HepG2 (cell line): Measurements from ENCODE around the gene OR4S2. TPM values are rescaled to one million over a fixed set of nuclear protein-coding genes. Genes with fewer than 3 reads are reported as not detected.

ENCODE experiments used
- ATAC-seq: fragments of 200-7000 bp; cut with Tn5 transposase; 3 replicates; pipeline ENCODE4 v1.9.1; 2020; ENCODE audit warnings: mild to moderate bottlenecking, moderate library complexity
- BruUV-seq: library from RNA; stranded (reverse); fragments of 400-500 nt; replicated peaks from 2 replicates; lab custom pipeline; 2021; lab: Mats Ljungman, UMichigan
- CTCF ChIA-PET: fragments of 300-600 bp; formaldehyde crosslinking; extraction: SDS; loops from one replicate; lab custom pipeline; 2021; ENCODE audit warnings: low total read pairs, inconsistent platforms, low intra/inter-chr PET ratio; lab: Yijun Ruan, JAX
- POLR2A ChIA-PET: fragments of 350-600 bp; sonication (Branson Sonifier 250); formaldehyde crosslinking; loops from one replicate; lab custom pipeline; 2020; ENCODE audit warnings: antibody characterized with exemption, inconsistent platforms; lab: Yijun Ruan, JAX
- DNase-seq: peaks from one replicate; pipeline ENCODE4 v3.0.0-alpha.2; 2015; ENCODE audit warnings: low spot score
- FAIRE-seq: peaks from 3 replicates; lab custom pipeline; 2011; peaks lifted over from hg19 to GRCh38; lab: Jason Lieb, UNC
- H2AFZ ChIP-seq: one replicate; pipeline ENCODE4 v1.6.1; 2011; ENCODE audit warnings: low read length, inconsistent platforms
- H3K27ac ChIP-seq: fragments of 300-600 bp; 3 replicates; pipeline ENCODE4 v1.8.0; 2011; ENCODE audit warnings: mixed run types, mild to moderate bottlenecking, mixed read lengths, low read length, inconsistent platforms; ENCODE audit not compliant: insufficient read depth; ENCODE audit errors: extremely low read length
- H3K27me3 ChIP-seq, 2 experiments: fragments of 200-600 bp in 1 of 2; 2 replicates in 1 of 2; 3 replicates in 1 of 2; pipeline versions ENCODE4 v1.6.0 to v1.8.0; 2011; ENCODE audit warnings: low read length in 2 of 2, mild to moderate bottlenecking in 2 of 2, moderate library complexity in 2 of 2, inconsistent platforms in 1 of 2; ENCODE audit not compliant: insufficient read depth in 2 of 2, control insufficient read depth in 1 of 2
- H3K36me3 ChIP-seq, 2 experiments: fragments of 200-600 bp in 1 of 2; replicated peaks in 1 of 2; 2 replicates in 1 of 2; 3 replicates in 1 of 2; pipeline versions ENCODE4 v1.5.1 to v1.8.0; 2011; ENCODE audit warnings: low read length in 2 of 2, inconsistent platforms in 1 of 2; ENCODE audit not compliant: insufficient read depth in 2 of 2, control insufficient read depth in 1 of 2
- H3K4me1 ChIP-seq: 2 replicates; pipeline ENCODE4 v1.5.1; 2012; ENCODE audit warnings: low read length, inconsistent platforms; ENCODE audit not compliant: insufficient read depth
- H3K4me2 ChIP-seq: 2 replicates; pipeline ENCODE4 v1.6.0; 2011; ENCODE audit warnings: low read depth, low read length, inconsistent platforms
- H3K4me3 ChIP-seq, 3 experiments: fragments of 200-600 bp in 1 of 3; sonication (generic), shearing (Covaris generic) in 1 of 3; replicated peaks in 1 of 3; 2 replicates each; pipeline ENCODE4 v1.5.1; 2011 to 2016; ENCODE audit warnings: low read length in 3 of 3, inconsistent platforms in 2 of 3, low read depth in 2 of 3, mild to moderate bottlenecking in 2 of 3, control low read depth in 1 of 3, mixed read lengths in 1 of 3; ENCODE audit not compliant: insufficient read depth in 1 of 3
- H3K79me2 ChIP-seq: one replicate; pipeline ENCODE4 v1.6.1; 2011; ENCODE audit warnings: low read length, inconsistent platforms; ENCODE audit not compliant: insufficient read depth
- H3K9ac ChIP-seq: 2 replicates; pipeline ENCODE4 v1.6.0; 2011; ENCODE audit warnings: mild to moderate bottlenecking, low read depth, low read length, inconsistent platforms; ENCODE audit not compliant: insufficient read depth
- H3K9me3 ChIP-seq: 2 replicates; pipeline ENCODE4 v1.5.1; 2012; ENCODE audit warnings: mild to moderate bottlenecking, low read length
- H4K20me1 ChIP-seq: 2 replicates; pipeline ENCODE4 v1.6.0; 2011; ENCODE audit warnings: inconsistent platforms, mild to moderate bottlenecking, low read length, moderate library complexity; ENCODE audit not compliant: insufficient read depth
- CEBPB ChIP-seq: IDR thresholded peaks from 2 replicates; pipeline ENCODE4 v1.6.1; 2011; ENCODE audit warnings: low read depth, low read length, improper control_type of control experiment, borderline replicate concordance
- GABPA ChIP-seq, 2 experiments: IDR thresholded peaks; 2 replicates each; pipeline ENCODE4 v1.6.1; 2011 to 2016; ENCODE audit warnings: low read depth in 2 of 2, low read length in 1 of 2, missing biosample characterization in 1 of 2, missing genetic modification characterization in 1 of 2
- HES4 ChIP-seq: sonication (generic); formaldehyde crosslinking; IDR thresholded peaks from 2 replicates; pipeline ENCODE4 v1.9.0; 2021; ENCODE audit warnings: mild to moderate bottlenecking, missing genetic modification reagents, borderline replicate concordance
- HNRNPUL1 ChIP-seq: fragments of 200-400 bp; formaldehyde crosslinking; IDR thresholded peaks from 2 replicates; pipeline ENCODE4 v1.6.1; 2017; ENCODE audit warnings: low read depth, mild to moderate bottlenecking, low read length, moderate library complexity
- HOXA7 ChIP-seq: sonication (generic); formaldehyde crosslinking; IDR thresholded peaks from 2 replicates; pipeline ENCODE4 v1.8.1; 2022; ENCODE audit warnings: mild to moderate bottlenecking, missing genetic modification reagents, moderate library complexity
- NFAT5 ChIP-seq: sonication (generic); formaldehyde crosslinking; IDR thresholded peaks from 2 replicates; pipeline ENCODE4 v1.4.0; 2020; ENCODE audit warnings: missing genetic modification reagents
- PLRG1 ChIP-seq: fragments of 450-650 bp; conservative IDR thresholded peaks from 2 replicates; pipeline ENCODE4 v1.6.1; 2016
- RORA ChIP-seq: sonication (generic); formaldehyde crosslinking; IDR thresholded peaks from 2 replicates; pipeline ENCODE4 v1.5.0; 2020; ENCODE audit warnings: mild to moderate bottlenecking, missing genetic modification reagents, moderate library complexity
- TP53 ChIP-seq: sonication (generic); formaldehyde crosslinking; conservative IDR thresholded peaks from 2 replicates; pipeline ENCODE4 v1.4.0; 2020; ENCODE audit warnings: missing genetic modification reagents
- XBP1 ChIP-seq: sonication (generic); formaldehyde crosslinking; IDR thresholded peaks from 2 replicates; pipeline ENCODE4 v1.5.0; 2020; ENCODE audit warnings: missing genetic modification reagents
- ZNF224 ChIP-seq: sonication (generic); formaldehyde crosslinking; IDR thresholded peaks from 2 replicates; pipeline ENCODE4 v1.5.0; 2020; ENCODE audit warnings: mild to moderate bottlenecking, missing genetic modification reagents
- ZNF292 ChIP-seq: sonication (generic); formaldehyde crosslinking; IDR thresholded peaks from 2 replicates; pipeline ENCODE4 v1.8.1; 2022; ENCODE audit warnings: mild to moderate bottlenecking, low read depth, missing genetic modification reagents, borderline replicate concordance
- ZNF460 ChIP-seq: sonication (generic); formaldehyde crosslinking; IDR thresholded peaks from 2 replicates; pipeline ENCODE4 v1.5.1; 2020; ENCODE audit warnings: missing genetic modification reagents, mild to moderate bottlenecking, borderline replicate concordance
- WGBS: methylation state at CpG from one replicate; pipeline ENCODE4 v1.1.6; 2017; ENCODE audit warnings: low lambda C conversion rate; 5-methylcytosine and 5-hydroxymethylcytosine counted together
- in situ Hi-C: cut with HindIII; loops from 2 replicates; pipeline ENCODE4 v1.10.0; 2017; ENCODE audit warnings: low pct_unique_long_range_greater_than_20kb; ENCODE audit not compliant: extremely low pct_ligation_motif_present
- intact Hi-C: fragments of 100-400 bp; cut with micrococcal nuclease; formaldehyde crosslinking; loops from one replicate; pipeline ENCODE4 v1.10.0; 2022; ENCODE audit not compliant: unreplicated experiment
- polyA plus RNA-seq, 8 experiments: library from polyadenylated mRNA; depleted of rRNA in 3 of 8; stranded (reverse) in 7 of 8; unstranded in 1 of 8; fragments of >200 nt; fragmentation: Illumina TruSeq in 4 of 8; extraction: Trizol in 4 of 8; gene quantifications; 2 replicates each; pipeline versions ENCODE4 v1.2.1 to v1.2.3, GENCODE V29; 2011 to 2016; ENCODE audit warnings: low read depth in 4 of 8, missing spikeins in 1 of 8, mixed read lengths in 1 of 8; ENCODE audit not compliant: insufficient read depth in 1 of 8
- total RNA-seq, 5 experiments: library from RNA; depleted of rRNA; stranded (reverse); fragments of >200 nt; fragmentation: Illumina TruSeq; extraction: Trizol; gene quantifications; 2 replicates each; pipeline ENCODE4 v1.2.3, GENCODE V29; 2016; ENCODE audit warnings: low read depth in 1 of 5

OR4S2 gene
- total and polyA plus RNA-seq, 2 of the 13 experiments (the other 11 are each of a cell fraction or from before 2014, with no cell fraction given), result not detected

GRCh38 chr11:55669376-55669775 lies 21.2 kb downstream of the OR4S2 start:
- H3K9ac ChIP-seq, result no peak overlapping the region
- CTCF ChIA-PET, result no interaction called here
- ATAC-seq, result no peak
- no TSS peak for BruUV-seq
- 0% methylated on average over 2 of the region's 2 CpGs for WGBS
- no peaks in the 10 kb centered on the region for H3K4me1 ChIP-seq
- no peak overlapping the region for H3K4me2 ChIP-seq
- DNase-seq, result no peak
- POLR2A ChIA-PET, result no interaction called here
- in situ Hi-C loops, result no loop called here
- no peaks in the 10 kb centered on the region for H4K20me1 ChIP-seq
- H2AFZ ChIP-seq, result no peak overlapping the region
- no peaks in the 10 kb centered on the region for H3K36me3 ChIP-seq
- H3K27me3 ChIP-seq, result no peaks in the 10 kb centered on the region
- FAIRE-seq, result no peak
- H3K79me2 ChIP-seq, result no peaks in the 10 kb centered on the region
- H3K27ac ChIP-seq, result no peak overlapping the region
- H3K9me3 ChIP-seq, result peaks cover 26% of the 10 kb centered on the region
- TF ChIP-seq GABPA (IDR thresholded peaks at IDR 0.05; ENCODE audit: low read depth, low read length), result no peak
- no peak for TF ChIP-seq GABPA (CRISPR knock-in tag; IDR thresholded peaks at IDR 0.05; ENCODE audit: low read depth)
- peak; percentile 53; the same call in 1 of the 2 replicates for TF ChIP-seq CEBPB
- TF ChIP-seq RORA (CRISPR knock-in tag), result no peak
- intact Hi-C loops, result no loop called here
- no peak overlapping the region for H3K4me3 ChIP-seq

GRCh38 chr11:55673860-55674259 lies 25.7 kb downstream of the OR4S2 start:
- no peaks in the 10 kb centered on the region for H4K20me1 ChIP-seq
- 5% methylated on average over 5 of the region's 5 CpGs for WGBS
- no peak for DNase-seq
- FAIRE-seq, result no peak
- H3K36me3 ChIP-seq, result no peaks in the 10 kb centered on the region
- intact Hi-C loops (no loop called here), in situ Hi-C loops (no loop called here)
- H3K4me2 ChIP-seq, result no peak overlapping the region
- no peak overlapping the region for H3K27ac ChIP-seq
- no peaks in the 10 kb centered on the region for H3K27me3 ChIP-seq
- no peak overlapping the region for H2AFZ ChIP-seq
- peaks cover 19% of the 10 kb centered on the region for H3K9me3 ChIP-seq
- BruUV-seq, result no TSS peak
- CTCF ChIA-PET, result no interaction called here
- POLR2A ChIA-PET, result no interaction called here
- no peaks in the 10 kb centered on the region for H3K4me1 ChIP-seq
- H3K9ac ChIP-seq, result no peak overlapping the region
- H3K79me2 ChIP-seq, result no peaks in the 10 kb centered on the region
- no peak overlapping the region for H3K4me3 ChIP-seq
- no peak for ATAC-seq
- no peak for TF ChIP-seq ZNF292
- TF ChIP-seq TP53 (CRISPR knock-in tag), result no peak
- no peak for TF ChIP-seq NFAT5 (CRISPR knock-in tag)
- TF ChIP-seq ZNF224, result no peak
- no peak for TF ChIP-seq HOXA7 (CRISPR knock-in tag)
- no peak for TF ChIP-seq XBP1 (CRISPR knock-in tag)
- no peak for TF ChIP-seq HES4 (CRISPR knock-in tag)
- TF ChIP-seq HNRNPUL1, result no peak
- no peak for TF ChIP-seq PLRG1
- no peak for TF ChIP-seq ZNF460 (CRISPR knock-in tag)
